ENCODE measurements around the gene KCNMA1.
"Not testable (repeated sequence)": the region's sequence is repeated elsewhere in the genome, so short reads cannot be mapped to it uniquely, and the experiment has no call there.

Gene KCNMA1

DNA sequence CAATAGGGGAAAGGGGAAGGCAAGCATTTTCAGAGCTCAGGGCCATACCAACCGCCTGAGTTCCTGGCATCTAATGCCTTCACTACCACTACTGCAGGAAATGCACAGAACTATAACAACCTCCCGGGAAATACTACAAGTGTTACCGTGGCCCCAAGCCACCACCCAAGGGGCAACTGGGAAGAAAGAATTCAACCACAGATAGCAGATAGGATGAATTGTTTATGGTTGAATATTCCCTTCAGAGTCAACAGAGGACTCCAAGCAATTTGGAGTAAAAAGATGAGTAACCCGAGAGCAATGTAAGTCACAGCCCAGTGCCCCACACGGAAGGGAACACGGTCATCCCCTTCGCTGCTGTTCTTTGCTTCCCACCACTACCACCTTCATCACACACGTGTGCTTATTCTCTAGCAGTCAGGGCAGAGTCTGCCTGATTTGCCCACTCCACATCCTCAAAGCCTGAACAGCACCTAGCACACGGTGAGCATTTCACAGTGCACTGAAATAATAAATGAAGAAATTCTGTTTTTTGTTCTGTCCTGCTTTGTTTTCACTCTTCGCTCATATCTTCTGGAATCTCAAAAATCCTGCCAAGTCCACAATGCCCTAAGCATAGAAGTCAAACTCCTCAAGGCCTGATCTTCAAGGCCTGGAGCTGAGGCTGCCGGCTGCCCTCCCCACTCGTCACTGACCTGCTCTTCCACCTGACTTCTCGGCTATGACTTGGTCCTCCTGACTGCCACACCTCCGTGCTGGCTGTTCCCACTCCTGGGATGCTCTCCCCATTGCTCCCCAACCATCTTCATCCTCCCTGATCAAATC, 221.1 kb downstream of the KCNMA1 start:
- peak; percentile 83 for DNase-seq (ENCODE audit: low read depth)

DNA sequence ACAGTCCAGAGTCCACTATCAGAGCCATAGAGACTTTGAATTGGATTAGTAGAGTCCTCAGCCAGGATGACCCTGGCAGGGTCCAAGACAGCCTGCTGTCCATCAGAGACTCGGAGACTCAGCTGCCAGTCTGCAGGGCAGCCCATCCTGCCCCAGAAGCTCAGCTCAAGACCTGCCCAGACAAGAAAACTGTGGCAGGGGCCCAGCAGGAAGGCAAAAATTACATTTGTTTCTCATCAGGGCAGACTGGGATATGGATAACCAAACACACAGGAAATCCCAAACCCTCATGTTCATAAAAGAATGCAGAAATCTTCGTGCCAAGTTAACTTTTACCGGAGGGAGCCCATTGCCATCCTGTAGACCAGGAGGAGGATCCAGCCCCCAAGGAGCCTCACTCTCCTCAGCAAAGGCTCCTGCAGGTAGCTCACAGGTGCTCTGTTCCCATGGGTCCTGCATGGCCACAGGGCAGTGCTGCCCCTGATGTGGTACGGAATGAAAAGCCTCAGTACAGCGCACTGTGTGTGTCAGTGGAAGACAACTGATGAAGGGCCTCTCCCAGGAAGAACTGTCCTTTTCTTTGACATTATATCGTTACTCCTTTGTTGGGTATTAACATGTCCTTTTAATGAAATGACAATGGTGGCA, 222.2 kb downstream of the KCNMA1 start:
- DNase-seq (ENCODE audit: low read depth): no peak

DNA sequence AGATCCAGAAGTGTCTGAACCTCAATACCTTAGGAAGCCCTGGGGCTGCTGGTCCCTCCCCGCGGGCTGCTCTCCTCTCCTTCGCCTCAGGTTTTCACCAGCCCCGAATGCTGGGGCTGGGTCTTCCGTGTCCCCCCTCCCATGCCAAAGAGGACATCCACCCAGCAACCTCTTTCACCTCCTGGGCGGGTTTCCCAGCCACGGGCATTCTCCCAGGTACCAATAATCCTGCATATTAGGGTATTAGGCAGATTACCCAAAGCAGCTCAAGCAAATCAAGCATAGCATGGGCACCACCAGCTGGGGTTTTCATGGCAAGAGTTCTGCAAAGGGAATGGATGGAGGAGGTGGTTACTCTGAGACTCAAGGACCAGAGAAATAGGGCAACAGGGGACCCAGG, 224.4 kb downstream of the KCNMA1 start:
- DNase-seq (ENCODE audit: low read depth): no peak

DNA sequence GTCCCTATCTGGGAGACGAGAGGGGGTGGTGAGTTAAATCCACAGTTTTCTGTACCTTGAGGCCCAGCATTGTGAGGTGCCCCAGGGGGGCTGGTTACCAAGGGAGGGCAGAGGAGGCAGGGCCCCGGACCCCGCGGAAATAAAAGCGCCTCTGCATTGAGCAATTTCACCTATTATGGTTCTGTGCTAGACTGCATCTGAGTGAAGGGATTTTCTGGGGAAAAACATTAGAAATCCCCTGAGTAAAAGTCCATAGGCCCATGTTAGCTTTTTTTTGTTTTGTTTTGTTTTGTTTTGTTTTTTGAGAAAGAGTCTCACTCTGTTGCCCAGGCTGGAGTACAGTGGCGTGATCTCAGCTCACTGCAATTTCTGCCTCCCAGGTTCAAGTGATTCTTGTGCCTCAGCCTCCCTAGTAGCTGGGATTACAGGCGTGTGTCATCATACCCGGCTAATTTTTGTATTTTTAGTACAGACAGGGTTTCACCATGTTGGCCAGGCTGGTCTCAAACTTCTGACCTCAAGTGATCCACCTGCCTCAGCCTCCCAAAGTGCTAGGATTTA, 225.0 kb downstream of the KCNMA1 start:
- DNase-seq (ENCODE audit: low read depth): not testable (repeated sequence)

DNA sequence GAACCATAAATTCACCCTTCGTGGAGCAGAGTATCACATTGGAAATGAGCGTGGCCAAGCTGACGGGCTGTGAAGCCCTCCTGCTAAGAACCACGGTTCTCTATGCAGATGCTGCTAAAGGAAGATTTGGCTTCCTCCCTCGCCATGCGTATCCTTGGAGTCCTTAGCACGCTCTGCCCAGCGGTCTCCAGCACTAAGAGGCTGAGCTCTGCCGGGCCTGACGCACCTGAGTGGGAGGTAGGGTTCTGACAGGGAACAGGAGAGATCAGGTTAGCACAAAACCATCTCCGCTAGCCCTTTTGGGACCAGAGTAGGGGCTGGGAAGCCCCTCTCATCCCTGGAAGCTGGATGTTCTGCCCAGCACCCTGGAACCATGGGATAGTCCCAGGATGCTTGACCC, 225.8 kb downstream of the KCNMA1 start:
- no peak for DNase-seq (ENCODE audit: low read depth)

DNA sequence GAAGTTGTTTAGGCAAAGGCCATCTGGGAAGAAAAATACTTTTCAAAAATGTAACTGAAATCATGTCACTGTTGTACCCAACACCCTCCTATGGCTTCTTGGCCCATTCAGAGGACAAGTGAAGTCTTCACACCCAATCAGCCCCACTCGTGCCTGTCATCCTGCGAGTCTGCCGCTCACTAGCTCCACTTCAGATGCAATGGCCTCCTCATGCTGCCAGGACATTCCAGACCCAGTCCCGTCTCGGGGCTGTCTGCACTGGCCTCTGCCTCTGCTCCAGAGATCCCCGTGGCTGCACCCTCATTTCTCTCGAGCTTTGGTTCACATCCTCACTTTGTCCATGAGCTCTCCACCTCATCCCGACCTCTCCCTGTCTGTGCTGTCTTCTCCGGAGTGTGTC, 227.1 kb downstream of the KCNMA1 start:
- no peak for DNase-seq (ENCODE audit: low read depth)

DNA sequence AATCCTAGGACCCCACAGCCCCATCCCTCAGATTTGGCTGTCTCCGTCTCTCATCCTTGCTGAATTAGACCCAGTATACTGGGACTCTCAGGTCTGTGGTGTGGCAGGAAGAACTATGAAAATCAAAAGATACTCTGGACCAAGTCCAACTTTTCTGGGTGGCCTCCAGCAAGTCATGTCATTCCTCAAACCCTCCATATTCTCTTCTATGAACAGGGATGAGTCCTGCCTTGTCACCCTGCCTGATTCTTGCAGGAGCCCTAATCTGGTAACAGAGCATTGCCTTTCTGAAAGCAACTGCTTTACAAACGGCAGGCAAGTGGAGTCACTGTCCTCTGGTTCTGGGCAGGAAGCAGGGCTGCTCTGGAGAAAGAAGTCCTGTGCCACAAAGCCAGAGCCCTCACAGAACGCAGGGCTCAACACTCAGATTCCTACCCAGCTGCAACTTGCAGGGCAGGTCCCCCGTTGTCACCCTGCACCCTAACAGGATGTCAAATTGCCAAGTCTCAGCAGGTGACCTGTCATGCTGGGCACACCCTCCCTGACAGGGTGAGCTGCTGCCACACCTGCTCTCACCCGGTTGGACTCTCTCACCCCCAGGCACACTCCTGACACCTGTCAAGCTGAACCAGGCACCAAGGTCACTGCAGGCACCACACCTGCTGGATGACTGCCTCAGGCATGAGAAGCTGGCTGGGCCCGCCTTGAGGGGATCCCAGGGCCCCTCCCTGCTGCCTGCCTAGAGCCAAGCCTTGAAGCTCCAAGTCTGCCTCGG, 227.7 kb downstream of the KCNMA1 start:
- no peak for DNase-seq (ENCODE audit: low read depth)

DNA sequence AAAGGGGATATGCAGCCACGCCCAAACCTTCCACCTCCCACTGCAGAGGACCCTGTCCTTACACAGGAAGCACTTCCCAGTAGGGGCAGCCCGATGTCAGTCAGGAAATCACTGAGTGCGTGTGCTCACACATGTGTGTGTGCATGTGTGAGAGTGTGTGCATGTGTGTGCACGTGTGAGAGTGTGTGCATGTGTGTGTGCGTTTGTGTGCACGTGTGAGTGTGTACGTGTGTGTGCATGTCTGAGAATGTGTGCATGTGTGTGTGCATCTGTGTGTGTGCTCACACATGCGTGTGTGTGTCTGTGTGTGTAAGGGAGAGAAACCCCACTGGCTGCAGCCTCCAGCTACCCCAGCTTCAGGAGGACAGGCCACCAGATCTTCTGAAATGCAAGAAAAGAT, 229.3 kb downstream of the KCNMA1 start:
- no peak for DNase-seq (ENCODE audit: low read depth)

DNA sequence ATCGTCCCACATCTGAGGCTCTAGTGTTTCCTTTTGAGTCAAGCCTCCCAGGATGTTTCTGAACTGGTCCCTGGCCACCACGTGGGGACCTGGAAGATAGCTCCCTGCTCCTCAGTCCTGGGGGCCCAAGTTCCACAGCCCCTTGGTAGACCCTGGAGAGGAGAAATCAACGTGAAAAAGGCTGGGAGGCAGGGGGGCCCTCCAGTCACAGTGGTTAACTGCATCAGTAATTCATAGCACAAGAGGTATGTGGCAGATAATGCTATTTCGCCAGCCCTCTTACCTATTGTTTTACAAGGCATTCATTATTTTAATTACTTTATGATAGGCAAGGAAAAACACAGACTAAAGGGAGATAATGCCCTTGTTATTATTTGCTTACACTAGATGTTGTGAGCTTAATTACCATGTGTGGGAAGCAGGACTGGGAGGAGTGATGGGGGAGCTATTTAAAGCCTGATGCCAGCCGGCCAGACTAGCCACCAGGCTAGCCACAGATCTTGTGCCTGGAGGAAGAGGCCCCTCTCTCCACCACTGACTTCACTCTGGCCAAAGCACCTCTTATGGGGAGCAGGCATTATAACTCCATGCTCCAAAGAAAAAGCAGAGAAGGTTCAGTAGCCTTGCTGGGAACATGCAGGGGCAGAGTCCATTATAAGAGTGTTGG, 230.7 kb downstream of the KCNMA1 start:
- DNase-seq (ENCODE audit: low read depth): no peak

DNA sequence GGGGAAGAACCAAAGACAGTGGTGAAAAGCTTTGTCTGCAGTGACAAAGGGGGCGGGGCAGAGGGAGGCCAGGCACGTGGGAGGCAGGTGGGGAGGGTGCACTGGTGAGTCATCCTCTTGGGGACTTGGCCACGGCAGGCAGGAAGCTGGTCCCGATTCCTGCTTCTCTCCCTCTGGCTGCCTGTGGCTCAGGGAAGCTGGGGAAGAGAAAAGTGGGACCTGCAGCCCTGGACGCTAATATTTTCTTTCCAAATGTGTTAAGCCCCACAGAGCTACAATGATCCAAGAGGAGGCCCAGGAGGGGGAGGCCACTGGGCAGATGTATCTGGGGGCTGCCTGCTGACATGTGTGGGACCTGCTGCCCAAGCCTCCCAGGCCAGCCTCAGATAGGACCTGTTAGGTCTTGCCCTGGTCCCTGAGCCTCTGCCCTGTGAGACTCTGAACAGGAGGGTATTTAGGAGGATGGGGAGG, 231.8 kb downstream of the KCNMA1 start:
- DNase-seq (ENCODE audit: low read depth): peak; percentile 35

DNA sequence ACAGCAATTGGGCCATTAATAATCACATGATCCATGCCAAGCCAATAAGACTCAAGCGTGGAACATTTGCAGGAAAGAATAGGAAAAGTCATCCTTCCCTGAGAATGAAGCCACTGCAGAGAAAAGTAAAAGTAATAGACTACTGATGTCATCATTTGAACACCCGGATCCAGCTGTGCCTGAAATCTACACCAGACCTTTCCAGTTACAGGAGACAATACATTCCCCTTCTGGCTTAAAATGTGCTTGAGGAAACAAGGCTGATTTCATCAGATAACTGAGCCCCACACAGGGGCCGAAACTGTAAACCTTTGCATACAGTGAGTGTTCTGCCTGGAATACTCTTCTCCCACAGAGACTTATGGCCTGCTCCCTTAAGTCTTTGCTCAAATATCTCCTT, 232.8 kb downstream of the KCNMA1 start:
- DNase-seq (ENCODE audit: low read depth): no peak

DNA sequence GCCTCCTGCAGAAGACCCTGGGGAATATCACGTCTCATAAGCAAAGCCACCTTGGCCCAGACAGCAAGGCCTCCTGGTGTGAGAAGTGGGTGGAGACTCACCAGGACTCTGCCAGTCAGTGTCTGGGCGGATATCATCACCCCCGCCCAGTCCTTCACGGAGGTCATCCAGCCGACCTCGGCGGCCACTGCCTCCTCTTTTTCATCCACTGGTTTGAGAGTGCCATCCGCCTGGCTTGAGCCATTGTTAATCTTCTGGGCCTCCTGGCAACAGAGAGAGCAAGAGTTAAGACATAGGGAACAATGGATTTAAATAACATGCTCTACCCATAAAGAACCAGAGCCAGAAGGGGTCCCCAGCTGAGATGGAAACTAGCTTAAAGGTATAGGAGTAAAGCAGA, 233.8 kb downstream of the KCNMA1 start:
- no peak for DNase-seq (ENCODE audit: low read depth)

DNA sequence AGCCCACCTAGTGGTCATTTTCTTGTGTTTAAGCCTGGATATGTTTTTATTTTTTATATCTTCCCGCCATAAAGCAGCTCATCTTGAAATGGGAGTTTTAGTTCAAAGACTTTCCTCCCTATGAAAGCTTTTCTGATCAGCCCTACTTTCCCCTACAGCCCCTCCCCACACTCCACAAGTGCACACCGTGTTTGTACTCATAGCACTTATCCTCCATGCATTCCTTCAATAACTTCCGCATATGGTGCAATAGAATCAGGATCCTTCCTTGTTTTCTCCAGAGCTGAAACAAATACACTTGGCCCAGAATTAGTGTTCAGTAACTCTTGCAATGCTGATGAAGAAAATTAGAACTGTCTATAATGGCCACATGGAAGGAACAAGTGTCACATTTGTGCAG, 235.9 kb downstream of the KCNMA1 start:
- no peak for DNase-seq (ENCODE audit: low read depth)

DNA sequence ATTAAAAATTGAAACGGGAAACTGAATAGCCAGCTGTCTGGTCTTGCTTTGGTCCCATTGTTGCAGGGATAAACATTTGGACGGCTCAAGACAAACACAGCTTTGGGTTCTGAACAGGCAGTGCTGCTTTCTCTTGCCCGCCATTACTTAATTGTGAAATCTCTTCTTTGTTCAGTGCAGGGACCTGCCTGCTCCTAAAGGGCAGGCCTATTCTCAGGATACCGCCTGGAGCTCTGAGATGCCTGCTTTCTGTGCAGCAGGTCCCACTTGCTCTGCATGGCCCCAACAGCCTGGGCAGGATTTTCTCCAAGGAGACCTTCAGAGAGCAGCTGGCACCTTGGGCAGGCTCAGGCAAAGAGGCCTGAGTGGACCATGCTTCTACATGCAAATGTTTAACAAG, 237.6 kb downstream of the KCNMA1 start:
- DNase-seq (ENCODE audit: low read depth): no peak

DNA sequence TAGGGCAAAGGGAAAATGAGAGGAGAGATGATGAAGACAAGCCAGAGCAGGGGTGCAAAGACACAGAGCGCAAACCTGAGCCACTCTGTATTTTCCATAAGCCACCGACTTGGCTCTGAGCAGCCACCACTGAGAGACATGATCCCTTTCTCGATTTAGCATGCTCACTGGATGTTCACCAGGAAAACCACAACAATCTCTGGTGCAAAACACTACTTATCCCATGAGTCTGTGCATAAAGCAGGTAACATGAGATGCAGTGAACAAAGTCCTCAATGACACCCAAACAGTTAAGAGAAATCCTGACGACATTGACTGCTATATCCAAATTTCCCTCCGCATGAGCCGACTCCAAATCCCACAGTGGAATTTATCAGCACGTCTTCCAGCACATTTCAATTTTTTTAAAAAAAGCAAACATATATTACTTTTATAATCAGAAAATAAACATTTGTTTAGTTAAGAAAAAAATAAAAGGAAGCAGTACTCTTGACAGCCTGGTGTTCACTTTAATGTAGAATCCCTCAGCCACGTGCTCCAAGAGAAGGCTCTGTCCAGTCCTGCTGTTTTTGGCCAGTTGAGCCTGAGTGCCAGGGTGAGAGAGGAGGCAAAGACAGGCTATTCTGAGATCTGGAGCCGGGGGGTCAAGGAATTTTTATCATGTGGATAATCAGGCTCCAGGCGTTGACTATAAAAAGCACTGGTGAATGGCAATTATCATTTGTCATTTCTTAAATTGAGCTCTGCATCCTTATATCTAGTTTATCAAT, 238.4 kb downstream of the KCNMA1 start:
- DNase-seq (ENCODE audit: low read depth): no peak

DNA sequence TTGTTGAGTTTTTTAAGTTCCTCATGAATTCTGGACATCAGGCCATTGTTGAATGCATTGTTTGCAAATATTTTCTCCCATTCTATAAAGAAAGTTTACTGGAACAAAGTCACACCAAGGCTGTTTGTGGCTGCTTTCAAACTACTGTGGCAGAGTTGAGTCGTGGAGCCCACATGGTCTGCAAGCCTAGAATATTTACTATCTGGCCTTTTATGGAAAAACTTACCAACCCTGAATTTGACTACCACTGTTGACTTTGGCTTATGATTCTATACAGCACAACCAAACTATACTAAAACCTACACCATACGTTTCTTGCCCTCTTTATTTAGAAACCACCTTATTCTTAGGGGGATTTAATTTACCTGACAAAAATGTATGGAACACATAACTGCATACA, 239.1 kb downstream of the KCNMA1 start:
- no peak for DNase-seq (ENCODE audit: low read depth)

DNA sequence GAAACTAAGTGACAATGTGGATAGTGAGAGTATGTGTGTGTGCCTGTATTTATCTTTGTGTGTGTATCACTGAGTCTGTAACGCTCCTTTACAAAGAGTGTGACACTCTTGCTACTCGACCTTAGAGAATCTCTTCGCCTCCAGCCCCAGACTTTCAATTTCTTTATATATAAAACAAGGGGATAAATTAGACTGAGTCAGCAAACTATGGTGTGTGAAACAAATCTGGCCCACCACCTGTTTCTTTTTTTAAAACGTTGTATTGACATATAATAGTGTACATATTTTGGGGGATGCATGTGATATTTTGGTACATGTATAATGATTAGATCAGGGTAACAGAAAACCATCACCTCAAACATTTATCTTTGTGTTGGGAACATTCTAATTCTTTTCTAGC, 240.5 kb downstream of the KCNMA1 start:
- DNase-seq (ENCODE audit: low read depth): no peak

DNA sequence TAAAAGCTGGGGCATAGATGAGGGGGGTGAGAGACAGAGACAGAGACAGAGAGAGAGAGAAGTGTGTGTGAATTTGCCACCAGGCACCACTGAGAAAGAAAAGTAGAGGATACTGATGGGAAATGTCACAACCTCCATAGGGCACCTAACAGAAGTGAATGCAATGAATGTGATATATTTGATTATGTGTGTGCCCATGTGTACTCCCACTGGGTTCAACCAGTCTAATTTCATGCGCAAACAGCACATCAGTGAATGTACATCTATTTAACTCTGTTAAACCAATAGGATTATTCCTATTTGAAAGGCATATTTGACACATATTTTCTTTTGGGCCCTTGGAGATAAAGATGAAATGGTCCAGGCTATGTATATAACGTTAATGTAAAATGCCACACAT, 241.3 kb downstream of the KCNMA1 start:
- no peak for DNase-seq (ENCODE audit: low read depth)

DNA sequence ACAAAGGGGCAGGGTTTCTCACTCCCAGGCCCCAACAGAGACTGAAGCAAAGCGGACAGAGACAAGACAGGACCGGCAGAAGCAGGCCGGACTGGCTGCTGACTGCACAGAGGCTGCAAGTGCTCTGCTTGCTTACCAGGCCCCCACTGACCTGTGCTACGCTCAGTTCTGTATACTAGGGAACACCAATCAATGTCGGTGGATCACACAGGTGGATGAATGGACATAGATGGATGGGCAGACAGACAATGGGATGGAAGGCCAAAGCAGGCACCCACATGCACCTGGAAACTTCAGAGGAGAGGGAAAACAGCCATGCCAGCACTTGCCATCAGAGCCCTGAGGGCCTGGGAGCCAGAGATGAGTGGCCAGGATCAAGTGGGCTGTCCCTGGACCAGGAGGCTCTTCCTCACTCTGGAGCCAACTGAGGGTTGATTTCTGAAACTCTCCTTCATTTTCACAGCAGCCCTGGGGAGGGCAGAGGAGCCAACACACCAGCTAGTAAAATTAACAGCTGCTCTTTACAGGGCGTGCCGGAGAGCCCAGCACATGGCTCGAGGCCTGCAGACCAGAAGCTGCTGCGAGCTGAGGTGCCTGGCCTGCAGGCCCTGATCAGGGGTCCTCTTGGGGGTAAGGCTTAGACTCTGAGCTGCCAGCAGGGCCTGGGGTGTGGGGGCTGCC, 243.6 kb downstream of the KCNMA1 start:
- DNase-seq (ENCODE audit: low read depth): no peak

DNA sequence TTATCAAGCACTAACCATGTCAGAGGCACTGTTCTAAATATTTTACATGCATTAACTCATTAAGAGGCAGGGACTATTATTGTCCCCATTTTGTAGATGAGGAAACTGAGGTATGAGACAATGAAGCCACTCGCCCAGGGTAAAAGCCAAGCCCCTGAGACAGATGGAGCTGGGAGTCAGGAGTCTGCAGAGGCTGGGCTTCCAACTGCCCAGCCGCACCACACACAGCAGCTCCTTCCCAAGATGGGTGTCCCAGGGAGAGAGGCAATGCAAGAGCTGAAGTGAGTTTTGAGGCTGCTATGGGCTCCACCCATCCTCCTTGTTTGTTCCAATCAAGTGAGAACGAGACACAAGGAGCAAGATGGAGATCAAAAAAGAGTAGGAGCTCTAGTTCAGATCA, 244.2 kb downstream of the KCNMA1 start:
- no peak for DNase-seq (ENCODE audit: low read depth)

DNA sequence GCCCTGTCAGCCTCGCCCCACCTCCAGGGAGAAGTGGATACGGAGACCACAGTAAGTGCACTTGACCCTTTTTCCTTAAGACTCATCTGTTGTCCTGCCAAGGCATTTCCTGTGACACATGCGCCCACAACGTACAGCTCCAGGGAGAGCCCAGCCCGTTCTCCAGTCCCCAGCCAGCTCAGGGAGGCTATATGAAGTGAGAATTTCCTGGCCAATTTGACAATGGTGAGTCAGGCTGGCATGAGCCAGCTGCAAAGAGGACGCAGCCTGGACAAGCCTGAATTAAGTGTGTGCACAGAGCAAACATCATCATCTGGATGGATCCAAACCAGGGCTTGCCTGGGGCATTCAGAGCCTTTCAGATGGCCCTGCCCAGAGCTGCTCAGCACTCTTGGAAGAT, 244.8 kb downstream of the KCNMA1 start:
- DNase-seq (ENCODE audit: low read depth): peak; percentile 82
